Fibroblast of lung (primary cell): ENCODE data around the gene DDN. TPM values are rescaled to one million over a fixed set of nuclear protein-coding genes. Genes with fewer than 3 reads are reported as not detected.

Source experiments
- DNase-seq, 2 donors: peaks; one replicate each; pipeline versions ENCODE4 v3.0.0 to v3.0.0-alpha.2; 2010; ENCODE audit warnings: low read depth in 2 of 2
- H2AFZ ChIP-seq: 2 replicates; pipeline ENCODE4 v1.5.1; 2012; ENCODE audit warnings: low read length, control low read depth, inconsistent platforms
- H3K27ac ChIP-seq: 2 replicates; pipeline ENCODE4 v1.5.1; 2011; ENCODE audit warnings: low read length, control low read depth; ENCODE audit not compliant: insufficient read depth
- H3K27me3 ChIP-seq: 2 replicates; pipeline ENCODE4 v1.5.1; 2011; ENCODE audit warnings: mild to moderate bottlenecking, low read length; ENCODE audit not compliant: control insufficient read depth, insufficient read depth
- H3K36me3 ChIP-seq: 2 replicates; pipeline ENCODE4 v1.5.1; 2011; ENCODE audit warnings: low read length; ENCODE audit not compliant: control insufficient read depth, insufficient read depth
- H3K4me1 ChIP-seq: 2 replicates; pipeline ENCODE4 v1.5.1; 2011; ENCODE audit warnings: low read length; ENCODE audit not compliant: control insufficient read depth, insufficient read depth; ENCODE audit errors: extremely low read depth
- H3K4me2 ChIP-seq: 2 replicates; pipeline ENCODE4 v1.5.1; 2011; ENCODE audit warnings: low read length, control low read depth; ENCODE audit not compliant: insufficient read depth; ENCODE audit errors: extremely low read depth
- H3K4me3 ChIP-seq, 4 experiments: fragments of 200-600 bp in 1 of 4; sonication (generic) in 1 of 4; replicated peaks in 1 of 4; 2 replicates each; pipeline ENCODE4 v1.5.1; 2011 to 2016; ENCODE audit warnings: low read length in 4 of 4, low read depth in 3 of 4, mild to moderate bottlenecking in 3 of 4, control low read depth in 2 of 4, inconsistent platforms in 1 of 4, mixed read lengths in 1 of 4; ENCODE audit not compliant: insufficient read depth in 1 of 4; ENCODE audit errors: control extremely low read depth in 1 of 4
- H3K79me2 ChIP-seq: 2 replicates; pipeline ENCODE4 v1.5.1; 2012; ENCODE audit warnings: mild to moderate bottlenecking, low read length, inconsistent platforms; ENCODE audit not compliant: control insufficient read depth, insufficient read depth
- H3K9ac ChIP-seq: 2 replicates; pipeline ENCODE4 v1.5.1; 2011; ENCODE audit warnings: mild to moderate bottlenecking, low read length, control low read depth; ENCODE audit not compliant: insufficient read depth
- H3K9me3 ChIP-seq: 2 replicates; pipeline ENCODE4 v1.5.1; 2012; ENCODE audit warnings: low read depth, low read length; ENCODE audit not compliant: control insufficient read depth, insufficient read depth
- H4K20me1 ChIP-seq: 2 replicates; pipeline ENCODE4 v1.5.1; 2011; ENCODE audit warnings: low read length; ENCODE audit not compliant: control insufficient read depth, insufficient read depth; ENCODE audit errors: extremely low read depth
- CTCF ChIP-seq, 2 donors: IDR thresholded peaks in 1 of 2; conservative IDR thresholded peaks in 1 of 2; 1 replicate in 1 of 2; 2 replicates in 1 of 2; pipeline ENCODE4 v1.5.1; 2011 to 2012; ENCODE audit warnings: low read length in 2 of 2, control low read depth in 1 of 2, inconsistent platforms in 1 of 2, low read depth in 1 of 2, mild to moderate bottlenecking in 1 of 2
- EZH2 ChIP-seq: IDR thresholded peaks from 2 replicates; pipeline ENCODE4 v1.5.1; 2012; ENCODE audit warnings: low read length, control low read depth, mild to moderate bottlenecking; ENCODE audit errors: missing control alignments
- polyA plus RNA-seq, 2 donors: library from polyadenylated mRNA; depleted of rRNA in 1 of 2; stranded (reverse) in 1 of 2; unstranded in 1 of 2; fragments of >200 nt; gene quantifications; 2 replicates each; pipeline ENCODE4 v1.2.1, GENCODE V29; 2011 to 2012; ENCODE audit warnings: missing spikeins in 1 of 2
- total RNA-seq: library from RNA; depleted of rRNA; stranded (reverse); fragments of >200 nt; gene quantifications from 2 replicates; pipeline ENCODE4 v1.2.1, GENCODE V29; 2014

DDN gene
- total and polyA plus RNA-seq, 2 donors (not counting 1 experiment from before 2014, with no cell fraction given): under 0.01 to 0.09 TPM

GRCh38 chr12:49044660-49045059 lies 45.5 kb upstream of the DDN start:
- DNase-seq: no peak
- Histone ChIP-seq H3K27ac (no peak overlapping the region), H3K79me2 (no peaks in the 10 kb centered on the region), H3K4me2 (no peak overlapping the region), H3K27me3 (no peaks in the 10 kb centered on the region), H3K36me3 (peaks cover 65% of the 10 kb centered on the region), H2AFZ (no peak overlapping the region), H4K20me1 (no peaks in the 10 kb centered on the region), H3K4me3 (no peak overlapping the region), H3K9ac (no peak overlapping the region), H3K9me3 (no peaks in the 10 kb centered on the region), H3K4me1 (peaks cover 2% of the 10 kb centered on the region)
- TF ChIP-seq CTCF (conservative IDR thresholded peaks at IDR 0.05 in 1 of 2, IDR thresholded peaks at IDR 0.05 in 1 of 2; ENCODE audit: low read depth in 1 of 2, low read length in 2 of 2): no peak
- TF ChIP-seq EZH2: no peak

- no peak overlapping the region for H3K27ac ChIP-seq
- H3K4me3 ChIP-seq: no peak overlapping the region
- peak; percentile 23 to 39 for DNase-seq
- H3K36me3 ChIP-seq: peaks cover 67% of the 10 kb centered on the region
- no peak overlapping the region for H2AFZ ChIP-seq
- H3K4me1 ChIP-seq: no peaks in the 10 kb centered on the region
- no peaks in the 10 kb centered on the region for H3K27me3 ChIP-seq
- no peaks in the 10 kb centered on the region for H3K79me2 ChIP-seq
- peak; percentile 56 to 69 for TF ChIP-seq CTCF (conservative IDR thresholded peaks at IDR 0.05 in 1 of 2, IDR thresholded peaks at IDR 0.05 in 1 of 2; ENCODE audit: low read depth in 1 of 2, low read length in 2 of 2)
- no peak for TF ChIP-seq EZH2
- H3K9me3 ChIP-seq: no peaks in the 10 kb centered on the region
- H3K4me2 ChIP-seq: no peak overlapping the region
- H3K9ac ChIP-seq: no peak overlapping the region
- no peaks in the 10 kb centered on the region for H4K20me1 ChIP-seq
These were observed 44.7 kb upstream of the DDN start for GRCh38 chr12:49043856-49044258.

DNA sequence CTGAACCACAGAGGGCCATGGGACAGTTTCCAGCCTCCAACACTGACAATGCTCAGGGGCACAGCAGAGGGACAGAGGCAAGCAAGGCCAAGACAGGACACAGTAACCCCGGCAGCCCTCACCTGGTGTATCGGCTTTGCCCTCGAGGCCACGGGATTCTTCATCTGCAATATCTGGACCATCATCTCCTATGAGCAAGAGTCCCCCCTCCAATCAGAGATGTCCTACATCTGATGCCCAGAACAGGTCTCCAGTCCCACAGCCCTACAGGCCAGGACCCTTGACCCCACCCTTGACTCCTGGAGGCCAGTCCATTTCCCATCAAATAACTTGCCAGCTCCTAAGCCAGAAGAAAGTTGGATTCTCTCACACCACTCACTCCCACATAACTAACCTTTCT lies 44.1 kb upstream of the DDN start:
- Histone ChIP-seq H3K9ac (no peak overlapping the region), H3K4me1 (no peaks in the 10 kb centered on the region), H3K79me2 (no peaks in the 10 kb centered on the region), H3K9me3 (no peaks in the 10 kb centered on the region), H3K27ac (no peak overlapping the region), H4K20me1 (no peaks in the 10 kb centered on the region), H3K4me2 (no peak overlapping the region), H3K36me3 (peaks cover 64% of the 10 kb centered on the region), H3K27me3 (no peaks in the 10 kb centered on the region), H2AFZ (no peak overlapping the region), H3K4me3 (no peak overlapping the region)
- DNase-seq: no peak
- TF ChIP-seq EZH2 (no peak), CTCF (conservative IDR thresholded peaks at IDR 0.05 in 1 of 2, IDR thresholded peaks at IDR 0.05 in 1 of 2; ENCODE audit: low read depth in 1 of 2, low read length in 2 of 2) (no peak)
